GM19025 (cell line): Measurements from ENCODE around the gene VIM.

ENCODE experiments used
- ATAC-seq: cut with Tn5 transposase; IDR thresholded peaks from one replicate; pipeline ENCODE4 v1.9.1; 2021; ENCODE audit warnings: mild to moderate bottlenecking, low read depth, moderate library complexity; ENCODE audit not compliant: unreplicated experiment

Gene VIM

DNA sequence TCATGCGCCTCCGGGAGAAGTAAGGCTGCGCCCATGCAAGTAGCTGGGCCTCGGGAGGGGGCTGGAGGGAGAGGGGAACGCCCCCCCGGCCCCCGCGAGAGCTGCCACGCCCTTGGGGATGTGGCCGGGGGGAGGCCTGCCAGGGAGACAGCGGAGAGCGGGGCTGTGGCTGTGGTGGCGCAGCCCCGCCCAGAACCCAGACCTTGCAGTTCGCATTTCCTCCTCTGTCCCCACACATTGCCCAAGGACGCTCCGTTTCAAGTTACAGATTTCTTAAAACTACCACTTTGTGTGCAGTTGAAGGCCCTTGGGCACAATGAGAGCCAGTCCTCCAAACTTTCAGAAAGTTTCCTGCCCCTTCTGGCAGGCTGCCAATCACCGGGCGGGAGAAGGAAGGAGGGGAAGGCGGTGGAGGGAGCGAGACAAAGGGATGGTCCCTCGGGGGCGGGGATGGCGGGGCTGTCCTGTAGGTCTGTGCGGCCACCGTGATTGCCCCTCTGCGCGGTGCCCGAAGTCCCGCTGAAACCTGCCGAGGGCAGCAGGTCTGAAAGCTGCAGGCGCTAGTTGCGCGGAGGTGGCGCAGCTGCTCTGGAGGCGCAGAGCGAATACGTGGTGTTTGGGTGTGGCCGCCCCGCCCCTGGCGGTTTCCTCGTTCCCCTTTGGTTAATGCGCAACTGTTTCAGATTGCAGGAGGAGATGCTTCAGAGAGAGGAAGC is 2.1 kb downstream of the VIM start:
- peak; percentile 40 for ATAC-seq

DNA sequence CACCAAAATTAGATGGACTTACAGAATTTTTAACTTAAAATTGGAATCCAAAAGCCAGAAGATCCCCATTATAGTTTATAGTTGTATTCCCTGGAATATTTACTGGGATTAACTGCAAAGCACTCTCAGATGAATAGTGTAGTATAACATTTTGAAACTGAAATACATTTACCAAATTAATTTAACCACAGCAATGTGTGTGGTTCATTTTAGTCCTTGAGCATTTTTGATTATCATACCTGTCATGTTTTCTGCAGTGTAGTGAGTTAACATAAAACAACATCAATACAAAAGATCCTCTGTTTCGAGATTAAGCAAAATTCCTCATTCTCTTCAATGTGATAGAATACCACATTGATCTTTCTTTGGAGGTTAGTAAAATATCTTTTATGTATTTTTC is 3.7 kb downstream of the VIM start:
- ATAC-seq, result no peak

DNA sequence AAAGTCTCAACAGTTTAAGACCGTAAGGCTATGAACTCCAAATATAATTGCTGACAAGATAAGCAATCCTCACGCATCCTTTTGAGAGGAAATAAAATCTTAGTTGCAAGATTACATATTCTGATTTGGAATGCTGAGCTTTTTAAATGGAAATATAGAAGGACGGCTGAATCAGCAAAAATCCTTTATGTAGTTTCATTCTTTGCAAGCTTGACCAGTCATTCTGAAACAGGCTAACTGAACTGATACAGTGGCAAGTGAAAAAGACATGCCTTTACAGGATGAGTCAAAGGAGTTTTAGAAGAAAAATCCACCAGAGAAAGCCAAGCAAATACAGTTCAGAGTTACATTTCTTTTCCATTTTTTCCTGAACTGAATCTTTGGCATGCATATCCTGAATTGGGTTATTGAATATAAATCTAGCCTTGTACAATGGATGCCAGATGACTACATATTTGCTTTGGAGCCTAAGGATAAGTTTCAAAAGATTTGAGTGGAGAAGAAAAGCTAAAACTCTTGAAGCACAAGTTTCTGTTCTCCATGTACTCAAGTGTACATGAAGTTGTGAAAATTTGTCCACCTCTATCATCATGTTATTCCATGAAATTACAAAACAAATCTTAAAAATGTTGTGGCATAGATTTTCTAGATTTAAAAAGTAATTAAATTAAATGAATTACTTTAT is 4.4 kb downstream of the VIM start:
- ATAC-seq, result no peak

GRCh38 chr10:17233286-17233991 is 5.4 kb downstream of the VIM start:
- no peak for ATAC-seq

- no peak for ATAC-seq
Observed at GRCh38 chr10:17234431-17234945, 6.4 kb downstream of the VIM start.

GRCh38 chr10:17235136-17235535 is 7.1 kb downstream of the VIM start:
- ATAC-seq, result no peak

- no peak for ATAC-seq
Observed at GRCh38 chr10:17236468-17237148, 8.6 kb downstream of the VIM start.

DNA sequence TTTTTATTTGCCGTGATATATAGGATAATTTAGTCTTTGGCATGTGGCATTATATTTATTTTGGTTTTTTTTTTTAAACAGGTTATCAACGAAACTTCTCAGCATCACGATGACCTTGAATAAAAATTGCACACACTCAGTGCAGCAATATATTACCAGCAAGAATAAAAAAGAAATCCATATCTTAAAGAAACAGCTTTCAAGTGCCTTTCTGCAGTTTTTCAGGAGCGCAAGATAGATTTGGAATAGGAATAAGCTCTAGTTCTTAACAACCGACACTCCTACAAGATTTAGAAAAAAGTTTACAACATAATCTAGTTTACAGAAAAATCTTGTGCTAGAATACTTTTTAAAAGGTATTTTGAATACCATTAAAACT is 9.1 kb downstream of the VIM start:
- no peak for ATAC-seq

DNA sequence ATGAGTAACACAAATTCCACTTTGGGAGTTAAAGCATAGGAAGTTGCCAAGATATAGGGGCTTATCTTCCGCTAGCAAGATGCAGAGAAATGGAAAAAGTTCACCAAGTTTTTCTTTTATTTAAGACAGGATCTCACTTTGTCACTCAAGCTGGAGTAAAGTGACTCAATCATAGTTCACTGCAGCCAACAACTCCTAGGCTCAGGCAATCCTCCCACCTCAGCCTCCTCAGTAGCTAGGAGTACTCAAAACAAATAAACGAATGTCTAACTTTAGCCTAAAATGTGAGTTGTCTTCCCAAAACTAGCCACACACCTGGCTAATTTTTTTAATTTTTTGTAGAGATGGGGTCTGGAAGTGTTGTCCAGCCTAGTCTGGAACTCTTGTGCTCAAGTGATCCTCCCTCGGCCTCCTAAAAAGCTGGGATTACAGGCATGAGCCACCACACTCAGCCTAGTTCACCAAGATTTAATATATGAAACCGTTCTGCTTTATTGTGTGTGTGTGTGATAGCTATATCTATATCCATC is 9.9 kb downstream of the VIM start:
- no peak for ATAC-seq

- ATAC-seq, result no peak
Observed at GRCh38 chr10:17238445-17239291, 10.6 kb downstream of the VIM start.

DNA sequence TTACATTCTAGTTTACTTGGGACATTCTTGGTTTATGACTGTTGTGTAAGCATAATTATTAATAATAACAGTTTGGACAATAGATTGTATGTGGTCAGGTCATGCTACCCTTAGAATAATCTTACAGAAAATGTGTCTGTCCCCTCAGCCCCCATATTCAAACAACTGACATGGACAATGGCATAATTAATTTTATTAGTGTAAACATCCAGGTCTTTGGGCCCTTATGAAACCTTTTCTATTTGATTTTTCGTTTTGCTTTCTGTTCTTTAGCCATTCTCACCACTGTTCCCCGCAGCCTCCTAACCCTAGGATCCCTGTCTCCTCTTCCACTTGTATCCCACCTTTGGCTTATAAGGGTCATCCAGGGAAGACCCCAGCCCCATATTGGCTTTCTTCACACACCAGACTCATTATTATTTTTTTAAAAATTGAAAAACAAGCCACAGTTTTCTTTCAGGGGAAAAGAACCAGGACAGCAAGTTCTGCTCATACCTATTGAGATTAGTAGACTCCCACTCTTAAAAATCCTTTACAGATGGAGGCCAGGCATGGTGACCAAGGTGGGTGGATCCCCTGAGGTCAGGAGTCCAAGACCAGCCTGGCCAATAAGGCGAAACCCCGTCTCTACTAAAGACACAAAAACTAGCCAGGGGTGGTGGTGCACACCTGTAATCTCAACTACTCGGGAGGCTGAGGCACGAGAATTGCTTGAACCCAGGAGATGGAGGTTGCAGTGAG is 11.5 kb downstream of the VIM start:
- no peak for ATAC-seq

- ATAC-seq, result no peak
Observed at GRCh38 chr10:17240096-17240495, 12.1 kb downstream of the VIM start.

DNA sequence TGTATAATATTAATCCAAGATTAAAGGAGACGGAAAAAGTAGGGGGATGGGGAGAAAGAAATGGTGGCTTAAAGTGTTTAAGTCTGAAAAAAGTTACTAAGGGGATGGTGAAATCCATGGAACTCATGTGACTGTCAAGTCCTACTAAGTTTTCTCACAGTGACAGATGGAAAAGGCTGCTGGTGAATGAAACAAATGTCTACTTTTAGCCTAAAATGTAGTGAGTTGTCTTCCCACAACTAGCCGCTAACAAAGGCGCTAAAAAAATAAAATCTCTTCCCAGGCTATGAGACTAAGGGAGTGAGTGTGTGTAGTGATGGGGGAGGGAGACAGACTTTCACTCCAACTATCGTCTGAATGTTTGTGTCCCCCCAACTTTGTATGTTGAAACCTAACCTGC is 12.6 kb downstream of the VIM start:
- no peak for ATAC-seq

- no peak for ATAC-seq
Observed at GRCh38 chr10:17241611-17242333, 13.7 kb downstream of the VIM start.

DNA sequence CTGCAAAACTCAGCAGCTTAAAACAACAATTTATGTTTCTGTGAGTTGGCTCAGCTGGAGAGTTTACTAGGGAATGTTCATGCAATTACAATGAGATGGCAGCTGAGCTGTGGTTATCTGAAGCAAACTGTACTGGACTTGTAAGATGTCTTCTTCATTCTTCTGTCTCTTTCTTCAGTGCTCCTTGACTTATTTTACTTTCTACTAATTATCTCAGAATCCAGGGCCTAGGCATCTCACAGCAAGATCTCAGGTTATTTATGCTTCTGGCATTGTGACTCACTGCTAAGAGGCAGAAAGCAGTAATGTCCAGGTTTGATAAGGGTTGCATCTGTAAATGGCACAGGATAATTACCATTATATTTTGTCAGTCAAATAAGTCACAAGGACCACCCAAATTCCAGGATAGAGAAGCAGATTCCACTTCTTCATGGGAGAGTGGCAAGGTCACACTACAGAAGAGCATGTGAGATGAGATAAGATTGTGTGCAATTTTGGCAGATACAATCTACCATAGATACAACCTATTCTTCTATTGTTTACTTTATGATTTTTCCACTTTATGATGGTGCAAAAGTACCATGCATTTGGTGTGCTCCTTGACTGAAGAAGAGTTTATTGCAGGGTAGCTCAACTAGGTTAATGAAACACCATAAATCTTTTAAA is 16.8 kb downstream of the VIM start:
- ATAC-seq, result no peak

DNA sequence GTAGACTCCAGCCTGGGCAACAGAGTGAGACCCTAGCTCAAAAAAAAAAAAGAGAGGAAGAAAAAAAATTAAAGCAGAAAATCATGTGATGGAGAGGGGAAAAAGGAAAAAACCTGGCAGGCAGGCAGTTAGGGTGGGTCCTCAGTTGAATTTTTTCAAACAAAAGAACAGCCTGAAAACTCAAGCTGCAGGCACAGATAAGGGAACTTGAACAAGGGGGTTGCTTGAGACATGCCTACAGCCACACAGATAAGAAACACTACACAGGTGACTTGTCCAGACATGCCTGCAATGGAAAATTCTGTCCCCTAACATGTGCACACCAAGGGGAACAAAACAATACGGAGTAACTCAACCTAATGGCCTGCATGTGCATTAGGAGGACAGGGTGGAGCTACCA is 19.2 kb downstream of the VIM start:
- no peak for ATAC-seq

- no peak for ATAC-seq
Observed at GRCh38 chr10:17248964-17249363, 20.9 kb downstream of the VIM start.

- no peak for ATAC-seq
Observed at GRCh38 chr10:17249820-17250219, 21.8 kb downstream of the VIM start.
